Large intestine (tissue), 3 donors: Measurements from ENCODE around the gene SPATA31E1. TPM values are rescaled to one million over a fixed set of nuclear protein-coding genes. Genes with fewer than 3 reads are reported as not detected.
"Not testable (repeated sequence)": the region's sequence is repeated elsewhere in the genome, so short reads cannot be mapped to it uniquely, and the experiment has no call there.

Experiments used
- DNase-seq, 2 donors: peaks; one replicate each; pipeline versions ENCODE4 v3.0.0 to v3.0.0-alpha.2; 2013
- H3K27ac ChIP-seq: one replicate; pipeline ENCODE4 v1.5.1; 2013; ENCODE audit warnings: low read length
- H3K27me3 ChIP-seq: 2 replicates; pipeline ENCODE4 v1.6.1; 2013; ENCODE audit warnings: low read length; ENCODE audit not compliant: control insufficient read depth, insufficient read depth
- H3K36me3 ChIP-seq: 2 replicates; pipeline ENCODE4 v1.6.1; 2013; ENCODE audit warnings: low read length; ENCODE audit not compliant: control insufficient read depth, insufficient read depth
- H3K4me1 ChIP-seq: one replicate; pipeline ENCODE4 v1.6.1; 2013; ENCODE audit warnings: low read length; ENCODE audit not compliant: control insufficient read depth, insufficient read depth
- H3K4me3 ChIP-seq: one replicate; pipeline ENCODE4 v1.5.1; 2013; ENCODE audit warnings: low read length
- H3K9me3 ChIP-seq: one replicate; pipeline ENCODE4 v1.6.1; 2013; ENCODE audit warnings: mild to moderate bottlenecking, low read depth, low read length, moderate library complexity; ENCODE audit not compliant: control insufficient read depth
- WGBS: methylation state at CpG from one replicate; pipeline ENCODE4 v1.1.5; 2013; ENCODE audit warnings: low lambda C conversion rate; ENCODE audit not compliant: insufficient coverage; 5-methylcytosine and 5-hydroxymethylcytosine counted together
- polyA plus RNA-seq: library from polyadenylated mRNA; unstranded; fragments of 120-200 nt; gene quantifications from one replicate; pipeline ENCODE4 v1.2.1, GENCODE V29; 2013

Gene SPATA31E1
- polyA plus RNA-seq, 1 donor, result 0.48 TPM

DNA sequence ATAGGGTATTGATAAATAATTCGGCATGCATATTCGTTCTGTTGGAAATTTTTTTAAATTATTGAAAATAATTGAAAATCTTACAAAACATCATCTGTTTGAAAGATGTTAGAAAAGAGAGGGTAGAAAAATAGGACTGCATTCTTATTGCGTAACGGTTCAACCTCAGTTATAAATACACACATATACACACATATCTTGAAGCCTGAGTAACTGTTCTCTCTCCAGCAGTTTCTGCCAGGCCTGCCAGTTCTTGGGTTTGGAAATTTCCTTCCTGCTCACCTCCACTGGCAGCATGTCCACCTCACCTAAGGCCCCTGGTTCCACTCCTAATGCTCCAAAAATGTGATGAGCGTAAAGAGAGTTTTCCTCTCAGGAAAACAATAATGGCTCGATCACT lies 9.1 kb downstream of the SPATA31E1 start:
- H3K36me3 ChIP-seq, result no peaks in the 10 kb centered on the region
- no peak for DNase-seq
- no peak overlapping the region for H3K27ac ChIP-seq
- WGBS, result 93% methylated on average over 3 of the region's 6 CpGs
- peaks cover 18% of the 10 kb centered on the region for H3K4me1 ChIP-seq
- H3K4me3 ChIP-seq, result no peak overlapping the region
- H3K9me3 ChIP-seq, result peaks cover 3% of the 10 kb centered on the region
- no peaks in the 10 kb centered on the region for H3K27me3 ChIP-seq

GRCh38 chr9:87892956-87893355 lies 10.3 kb downstream of the SPATA31E1 start:
- Histone ChIP-seq H3K4me3 (no peak overlapping the region), H3K36me3 (no peaks in the 10 kb centered on the region), H3K27me3 (no peaks in the 10 kb centered on the region), H3K9me3 (no peaks in the 10 kb centered on the region), H3K4me1 (peaks cover 6% of the 10 kb centered on the region), H3K27ac (no peak overlapping the region)
- 82% methylated on average over 2 of the region's 4 CpGs for WGBS
- DNase-seq, result no peak

- H3K27me3 ChIP-seq, result no peaks in the 10 kb centered on the region
- H3K36me3 ChIP-seq, result no peaks in the 10 kb centered on the region
- no peaks in the 10 kb centered on the region for H3K4me1 ChIP-seq
- WGBS, result no CpG with 5 or more reads among the region's 4 CpGs
- H3K4me3 ChIP-seq, result no peak overlapping the region
- H3K9me3 ChIP-seq, result no peaks in the 10 kb centered on the region
- no peak for DNase-seq
- no peak overlapping the region for H3K27ac ChIP-seq
Observed at GRCh38 chr9:87894998-87895625, 12.4 kb downstream of the SPATA31E1 start.

DNA sequence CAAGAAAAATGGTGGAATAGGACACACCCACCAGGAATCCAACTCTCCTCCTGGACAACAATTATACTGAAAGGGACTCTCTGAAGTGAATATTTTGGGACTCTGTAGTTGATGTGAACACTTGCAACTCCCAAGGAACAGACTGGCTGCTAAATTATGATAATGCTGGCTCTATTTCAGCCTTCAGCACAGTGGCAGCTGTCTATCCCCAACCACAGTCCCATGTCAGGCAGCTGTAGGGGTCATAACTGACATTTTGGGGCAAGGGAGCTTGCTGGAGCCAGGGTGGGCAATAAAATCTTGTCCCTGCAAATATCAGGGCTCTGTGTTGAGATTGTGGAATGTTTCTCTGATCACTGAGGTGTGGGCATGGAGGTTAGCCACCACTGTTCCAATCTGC lies 14.2 kb downstream of the SPATA31E1 start:
- H3K4me1 ChIP-seq, result no peaks in the 10 kb centered on the region
- no peaks in the 10 kb centered on the region for H3K36me3 ChIP-seq
- no peak for DNase-seq
- H3K9me3 ChIP-seq, result peaks cover 1% of the 10 kb centered on the region
- H3K4me3 ChIP-seq, result no peak overlapping the region
- H3K27me3 ChIP-seq, result no peaks in the 10 kb centered on the region
- H3K27ac ChIP-seq, result no peak overlapping the region

GRCh38 chr9:87898151-87898550 lies 15.5 kb downstream of the SPATA31E1 start:
- H3K4me3 ChIP-seq, result no peak overlapping the region
- no peaks in the 10 kb centered on the region for H3K27me3 ChIP-seq
- H3K36me3 ChIP-seq, result no peaks in the 10 kb centered on the region
- no peak overlapping the region for H3K27ac ChIP-seq
- DNase-seq, result no peak
- H3K9me3 ChIP-seq, result peaks cover 8% of the 10 kb centered on the region
- H3K4me1 ChIP-seq, result no peaks in the 10 kb centered on the region

GRCh38 chr9:87902371-87902770 lies 19.7 kb downstream of the SPATA31E1 start:
- not testable (repeated sequence) for H3K4me1 ChIP-seq, H3K36me3 ChIP-seq, H3K9me3 ChIP-seq, H3K27ac ChIP-seq, DNase-seq, H3K4me3 ChIP-seq, H3K27me3 ChIP-seq
- WGBS, result no CpG with 5 or more reads among the region's 11 CpGs

DNA sequence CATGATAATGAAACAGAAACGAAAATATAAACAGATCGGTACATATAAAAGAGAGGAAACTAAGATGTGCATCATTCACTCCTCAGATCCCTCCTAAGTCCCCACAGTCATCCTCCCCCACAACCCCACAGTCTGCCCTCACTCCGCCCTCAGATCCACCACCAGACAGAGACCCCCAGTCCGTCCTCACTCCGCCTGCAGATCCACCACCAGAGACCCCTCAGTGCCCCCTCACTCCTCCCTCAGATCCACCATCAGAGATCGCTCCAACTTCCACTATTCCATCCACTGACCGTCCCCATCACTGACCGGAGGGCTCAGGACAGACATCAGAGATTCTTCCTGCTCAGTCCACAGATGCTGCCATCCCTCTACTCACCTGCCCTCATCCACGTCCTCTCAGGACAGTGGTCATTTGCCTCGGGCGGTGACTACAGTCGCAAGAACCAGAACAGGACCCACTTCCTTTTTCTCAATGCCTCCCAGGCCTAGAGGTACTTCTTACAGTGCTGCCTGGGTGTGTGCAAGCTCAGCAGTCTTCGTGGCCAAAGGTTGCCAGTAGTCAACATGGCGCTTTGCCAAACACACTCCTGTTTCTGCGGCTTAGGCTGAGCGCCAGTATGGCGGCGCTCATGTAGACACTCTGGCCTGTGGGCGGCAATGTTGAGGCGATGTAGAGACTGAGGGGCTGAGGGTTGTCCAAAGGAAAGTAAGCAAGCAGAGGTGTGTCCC lies 26.8 kb downstream of the SPATA31E1 start:
- 80% methylated on average over 2 of the region's 20 CpGs for WGBS
- H3K4me1 ChIP-seq, result no peaks in the 10 kb centered on the region
- no peaks in the 10 kb centered on the region for H3K36me3 ChIP-seq
- H3K4me3 ChIP-seq, result no peak overlapping the region
- no peaks in the 10 kb centered on the region for H3K27me3 ChIP-seq
- H3K27ac ChIP-seq, result no peak overlapping the region
- DNase-seq, result peak in 1 of 2 donors; percentile 27
- H3K9me3 ChIP-seq, result no peaks in the 10 kb centered on the region

- Histone ChIP-seq H3K27ac (no peak overlapping the region), H3K9me3 (no peaks in the 10 kb centered on the region), H3K4me3 (no peak overlapping the region), H3K27me3 (no peaks in the 10 kb centered on the region), H3K4me1 (no peaks in the 10 kb centered on the region), H3K36me3 (no peaks in the 10 kb centered on the region)
- WGBS, result 71% methylated on average over 1 of the region's 3 CpGs
- no peak for DNase-seq
Observed at GRCh38 chr9:87910821-87911220, 28.1 kb downstream of the SPATA31E1 start.

DNA sequence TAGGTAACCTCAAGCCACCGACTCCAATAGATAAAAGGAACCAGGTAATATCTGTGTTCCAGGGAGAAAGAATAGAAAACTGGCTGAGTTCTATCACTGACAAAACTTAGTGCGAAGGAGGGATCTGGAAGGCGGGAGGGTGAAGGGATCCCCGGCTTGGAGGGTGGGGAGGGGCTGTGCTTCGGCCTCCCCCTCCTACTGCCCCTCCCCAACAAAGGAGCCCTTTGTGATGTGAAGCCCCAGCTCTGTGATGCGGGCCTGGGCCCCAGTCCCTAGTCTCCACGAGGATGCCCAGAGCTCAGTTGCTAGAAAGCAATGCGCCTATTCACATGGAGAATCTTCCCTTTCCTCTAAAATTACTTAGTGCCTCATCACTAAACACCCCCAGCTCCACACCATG lies 35.0 kb downstream of the SPATA31E1 start, which contains the start of gene SPATA31C1:
SPATA31C1 (plus strand) TSS at position 301 of the 400 bp plus-strand sequence.
- not testable (repeated sequence) for DNase-seq, H3K27me3 ChIP-seq, H3K36me3 ChIP-seq, H3K27ac ChIP-seq, H3K9me3 ChIP-seq, H3K4me3 ChIP-seq, H3K4me1 ChIP-seq
- WGBS, result no CpG with 5 or more reads among the region's 8 CpGs

GRCh38 chr9:87919013-87919412 lies 36.3 kb downstream of the SPATA31E1 start:
- not testable (repeated sequence) for DNase-seq

DNA sequence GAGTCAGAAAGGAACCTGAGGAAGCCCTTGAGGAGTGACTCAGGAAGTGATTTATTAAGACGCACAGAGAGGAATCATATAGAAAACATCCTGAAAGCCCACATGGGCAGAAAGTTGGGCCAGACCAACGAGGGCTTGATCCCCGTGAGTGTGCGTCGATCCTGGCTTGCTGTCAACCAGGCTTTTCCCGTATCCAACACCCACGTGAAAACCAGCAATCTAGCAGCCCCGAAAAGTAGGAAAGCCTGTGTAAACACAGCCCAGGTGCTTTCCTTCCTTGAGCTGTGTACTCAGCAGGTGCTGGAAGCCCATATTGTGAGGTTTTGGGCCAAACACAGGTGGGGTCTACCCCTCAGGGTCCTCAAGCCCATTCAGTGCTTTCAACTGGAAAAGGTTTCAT lies 38.9 kb downstream of the SPATA31E1 start:
- H3K36me3 ChIP-seq, H3K4me3 ChIP-seq, DNase-seq, H3K27ac ChIP-seq, H3K4me1 ChIP-seq, H3K9me3 ChIP-seq, H3K27me3 ChIP-seq: not testable (repeated sequence)
- WGBS, result no CpG with 5 or more reads among the region's 8 CpGs

More at GRCh38 chr9:87919013-87919412, 36.3 kb downstream of the SPATA31E1 start:
- H3K9me3 ChIP-seq, H3K36me3 ChIP-seq, H3K27ac ChIP-seq, H3K4me3 ChIP-seq, H3K4me1 ChIP-seq, H3K27me3 ChIP-seq: not testable (repeated sequence)
- WGBS, result no CpG with 5 or more reads among the region's 13 CpGs
